ENCODE results near the gene SIRT6.
A peak's percentile ranks its signal among the peaks of the same experiment; 100 is the strongest.
"Not testable (repeated sequence)": the region's sequence is repeated elsewhere in the genome, so short reads cannot be mapped to it uniquely, and the experiment has no call there.

Gene SIRT6

DNA sequence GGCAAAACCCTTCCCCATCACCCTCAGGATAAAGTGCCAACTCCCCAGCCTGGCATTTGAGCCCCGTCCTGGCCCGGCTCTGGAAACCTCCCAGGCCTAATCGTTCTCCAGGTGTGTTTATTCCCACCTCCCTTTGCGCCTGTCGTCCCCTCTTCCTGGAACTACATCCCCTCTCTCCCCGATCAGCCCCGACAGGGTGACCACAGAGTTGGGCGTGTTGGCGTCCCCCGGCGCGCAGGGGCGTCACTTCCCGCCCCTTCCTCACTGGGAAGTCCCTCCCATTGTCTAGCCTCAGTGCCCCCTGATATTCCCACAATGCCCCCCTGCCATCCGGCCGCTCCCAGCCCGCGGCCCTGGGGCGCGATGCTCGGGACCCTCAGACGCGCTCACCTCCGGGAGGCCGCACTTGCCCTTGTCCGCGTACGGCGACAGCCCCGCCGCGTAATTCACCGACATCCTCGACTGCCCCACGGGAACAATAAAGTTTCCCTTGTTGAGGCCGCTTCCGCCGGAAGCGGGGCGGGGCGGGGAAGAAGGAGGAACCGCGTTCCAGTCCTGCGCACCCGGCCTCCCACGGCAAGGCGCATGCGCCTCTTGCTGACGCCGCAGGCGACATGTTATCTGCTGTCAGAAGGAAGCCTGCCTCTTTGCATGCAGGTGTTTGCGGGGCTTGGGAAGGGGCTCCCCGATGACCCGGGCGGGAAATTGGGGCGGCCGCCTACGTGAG, at the start of gene SIRT6, which contains the start of gene ANKRD24:
Gene SIRT6, minus strand, starts transcription at position 480 of the 727 bp plus-strand sequence. Its CDS starts 24 bp downstream, at position 456.
Gene ANKRD24, plus strand, starts transcription at position 606 of the 727 bp plus-strand sequence. CDS start 3,737 bp downstream, outside the sequence.
- peak; percentile 97 for DNase-seq (ENCODE audit: low read depth)

DNA sequence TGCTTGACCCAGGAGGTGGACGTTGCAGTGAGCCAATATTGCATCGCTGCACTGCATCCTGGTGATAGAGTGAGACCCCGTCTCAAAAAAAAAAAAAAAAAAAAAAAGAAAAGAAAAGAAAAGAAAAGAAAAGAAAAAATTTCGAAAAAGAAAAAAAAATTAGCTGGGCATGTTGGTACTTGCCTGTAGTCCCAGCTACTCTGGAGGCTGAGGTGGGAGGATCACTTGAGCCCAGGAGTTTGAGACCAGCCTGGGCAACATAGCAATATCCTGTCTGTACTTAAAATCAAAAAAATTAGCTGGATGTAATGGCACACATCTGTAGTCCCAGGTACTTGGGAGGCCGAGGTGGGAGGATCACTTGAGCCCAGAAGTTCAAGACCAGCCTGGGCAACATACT, 49.8 kb upstream of the SIRT6 start:
- not testable (repeated sequence) for DNase-seq (ENCODE audit: low read depth)

DNA sequence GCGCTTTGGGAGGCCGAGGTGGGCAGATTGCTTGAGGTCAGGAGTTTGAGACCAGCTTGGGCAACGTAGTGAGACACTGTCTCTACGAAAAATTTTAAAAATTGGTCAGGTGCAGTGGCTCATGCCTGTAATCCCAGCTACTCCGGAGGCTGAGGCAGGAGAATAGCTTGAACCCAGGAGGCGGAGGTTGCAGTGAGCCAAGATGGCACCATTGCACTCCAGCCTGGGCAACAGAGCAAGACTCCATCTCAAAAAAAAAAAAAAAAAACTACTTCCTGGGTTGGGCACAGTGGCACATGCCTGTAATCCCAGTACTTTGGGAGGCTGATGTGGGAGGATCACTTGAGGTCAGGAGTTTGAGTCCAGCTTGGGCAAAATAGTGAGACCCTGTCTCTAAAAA, 49.2 kb upstream of the SIRT6 start:
- not testable (repeated sequence) for DNase-seq (ENCODE audit: low read depth)

DNA sequence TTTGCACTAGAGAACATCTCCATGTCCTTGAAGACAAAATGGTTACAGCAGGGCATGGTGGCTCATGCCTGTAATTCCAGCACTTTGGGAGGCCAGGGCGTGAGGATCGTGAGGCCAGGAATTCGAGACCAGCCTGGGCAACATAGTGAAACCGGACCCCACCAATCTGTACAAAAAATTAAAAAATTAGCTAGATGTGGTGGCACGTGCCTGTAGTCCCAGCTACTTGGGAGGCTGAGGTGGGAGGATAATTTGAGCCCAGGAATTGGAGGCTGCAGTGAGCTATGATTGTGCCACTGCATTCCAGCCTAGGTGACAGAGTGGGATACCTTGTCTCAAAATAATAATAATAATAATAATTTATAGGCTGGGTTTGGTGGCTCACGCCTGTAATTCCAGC, 47.9 kb upstream of the SIRT6 start:
- DNase-seq (ENCODE audit: low read depth): not testable (repeated sequence)

DNA sequence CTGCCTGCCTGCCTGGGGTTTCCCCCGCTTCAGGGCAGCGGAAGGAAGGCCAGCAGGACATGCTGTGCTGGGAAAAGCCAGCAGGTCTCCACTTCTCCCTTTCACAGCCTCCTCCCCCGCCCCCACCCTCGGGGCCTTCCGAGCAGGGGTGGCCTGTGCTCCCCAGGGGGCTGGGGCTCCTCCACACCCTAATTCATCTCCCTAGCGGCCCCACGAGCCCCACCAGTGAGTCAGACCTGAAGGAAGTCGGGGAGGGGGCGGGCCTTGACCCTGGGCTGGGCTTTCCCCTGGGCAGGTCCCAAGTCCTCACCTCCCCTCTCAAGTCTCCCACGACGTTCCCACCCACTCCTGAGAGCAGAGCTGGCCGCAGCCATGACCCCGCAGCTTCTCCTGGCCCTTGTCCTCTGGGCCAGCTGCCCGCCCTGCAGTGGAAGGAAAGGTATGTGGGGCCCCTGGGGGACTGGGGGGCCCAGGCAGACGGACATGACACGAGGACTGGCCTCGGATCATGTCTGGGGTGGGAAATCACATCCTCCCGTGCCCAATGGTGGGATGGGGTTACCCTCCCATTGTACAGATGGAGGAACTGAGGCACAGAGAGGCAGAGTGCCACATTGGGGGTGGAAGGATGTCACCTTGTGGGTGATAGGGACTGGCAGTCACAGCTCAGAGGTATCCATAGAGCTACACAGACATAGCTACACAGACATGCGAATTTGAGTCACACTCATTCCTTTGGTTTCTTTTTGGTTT, 47.0 kb upstream of the SIRT6 start, which contains the start of gene EBI3:
Gene EBI3, plus strand, starts transcription at position 345 of the 753 bp plus-strand sequence. Its CDS starts 28 bp downstream, at position 373.
- DNase-seq (ENCODE audit: low read depth): no peak

DNA sequence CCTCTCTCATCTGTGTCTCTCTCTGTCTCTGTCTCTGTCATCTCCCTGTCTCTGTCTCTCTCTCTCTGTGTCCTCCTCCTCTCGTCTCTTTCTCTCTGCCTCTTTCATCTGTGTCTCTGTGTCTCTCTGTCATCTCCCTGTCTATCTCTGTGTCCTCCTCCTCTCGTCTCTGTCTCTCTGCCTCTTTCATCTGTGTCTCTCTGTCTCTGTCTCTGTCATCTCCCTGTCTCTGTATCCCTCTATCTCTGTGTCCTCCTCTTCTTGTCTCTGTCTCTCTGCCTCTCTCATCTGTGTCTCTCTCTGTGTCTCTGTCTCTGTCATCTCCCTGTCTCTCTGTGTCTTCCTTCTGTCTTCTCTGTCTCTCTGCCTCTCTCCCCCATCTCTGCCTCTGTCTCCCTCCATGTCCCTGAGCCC, 46.4 kb upstream of the SIRT6 start:
- DNase-seq (ENCODE audit: low read depth): no peak

DNA sequence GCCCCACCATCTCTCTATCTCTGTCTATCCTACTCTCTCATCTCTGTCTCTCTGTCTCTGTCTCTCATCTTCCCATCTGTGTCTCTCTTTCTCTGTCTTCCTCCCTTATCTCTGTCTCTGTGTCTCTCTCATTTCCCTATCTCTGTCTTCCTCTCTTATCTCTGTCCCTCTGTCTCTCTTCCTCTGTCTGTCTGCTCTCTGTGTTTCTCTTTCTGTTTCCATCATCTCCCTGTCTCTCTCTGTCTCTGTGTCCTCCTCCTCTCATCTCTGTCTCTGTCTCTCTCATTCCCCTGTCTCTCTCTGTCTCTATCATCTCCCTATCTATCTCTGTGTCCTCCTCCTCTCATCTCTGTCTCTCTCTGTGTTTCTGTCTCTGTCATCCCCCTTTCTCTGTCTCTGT, 45.4 kb upstream of the SIRT6 start:
- no peak for DNase-seq (ENCODE audit: low read depth)

DNA sequence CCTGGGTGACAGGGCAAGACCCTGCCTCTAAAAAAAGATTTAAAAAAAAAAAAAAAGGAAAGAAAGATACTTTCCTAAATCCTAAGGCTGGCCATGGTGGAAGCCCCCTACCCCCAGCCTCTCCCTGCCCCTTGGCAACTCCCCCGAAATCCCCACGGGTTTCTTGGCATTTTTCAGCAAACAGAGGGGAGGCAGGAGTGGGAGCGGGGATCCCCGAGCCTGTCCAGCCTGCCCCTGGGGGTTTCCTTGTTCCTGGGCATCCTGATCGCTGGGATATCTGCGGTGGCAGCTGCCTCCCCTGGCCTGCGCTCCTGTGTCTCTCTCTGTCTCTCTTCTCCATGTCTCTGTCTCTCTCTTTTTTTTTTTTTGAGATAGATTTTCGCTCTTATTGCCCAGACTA, 43.5 kb upstream of the SIRT6 start:
- no peak for DNase-seq (ENCODE audit: low read depth)

DNA sequence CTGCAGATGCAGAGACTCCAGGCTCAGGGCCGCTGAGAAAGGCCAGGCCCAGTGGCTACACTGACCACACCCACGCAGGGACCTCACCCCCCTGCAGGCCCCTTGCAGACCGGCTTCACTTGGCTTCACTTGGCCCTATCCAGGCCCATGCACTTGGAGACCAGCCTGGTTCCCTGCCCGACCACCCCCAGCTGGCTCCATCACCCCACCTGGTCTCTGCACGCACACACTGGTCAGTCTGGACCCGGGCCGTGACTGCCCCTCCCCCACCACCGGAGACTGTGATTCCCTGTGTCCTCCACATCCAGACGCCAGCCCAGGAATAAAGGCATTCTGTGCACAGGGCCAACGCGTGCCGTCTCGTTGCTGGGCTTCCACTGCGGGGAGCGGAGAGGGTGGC, 42.1 kb upstream of the SIRT6 start:
- no peak for DNase-seq (ENCODE audit: low read depth)

DNA sequence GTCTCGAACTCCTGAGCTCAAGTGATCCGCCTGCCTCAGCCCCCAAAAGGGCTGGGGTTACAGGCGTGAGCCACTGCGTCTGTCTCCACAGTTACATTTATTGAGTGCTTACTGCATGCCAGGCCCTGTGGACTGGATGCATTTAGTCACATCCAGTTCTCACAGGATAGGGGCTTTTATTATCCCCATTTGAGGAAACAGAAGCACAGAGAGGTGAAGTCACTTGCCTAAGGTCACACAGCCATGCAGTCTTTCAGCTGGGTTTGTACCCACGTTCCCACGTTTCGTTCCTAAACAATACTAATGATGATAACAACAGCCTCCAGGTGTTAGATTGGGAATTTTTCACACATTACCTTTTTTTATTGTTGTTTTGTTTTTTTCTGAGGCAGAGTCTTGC, 37.8 kb upstream of the SIRT6 start:
- DNase-seq (ENCODE audit: low read depth): no peak

DNA sequence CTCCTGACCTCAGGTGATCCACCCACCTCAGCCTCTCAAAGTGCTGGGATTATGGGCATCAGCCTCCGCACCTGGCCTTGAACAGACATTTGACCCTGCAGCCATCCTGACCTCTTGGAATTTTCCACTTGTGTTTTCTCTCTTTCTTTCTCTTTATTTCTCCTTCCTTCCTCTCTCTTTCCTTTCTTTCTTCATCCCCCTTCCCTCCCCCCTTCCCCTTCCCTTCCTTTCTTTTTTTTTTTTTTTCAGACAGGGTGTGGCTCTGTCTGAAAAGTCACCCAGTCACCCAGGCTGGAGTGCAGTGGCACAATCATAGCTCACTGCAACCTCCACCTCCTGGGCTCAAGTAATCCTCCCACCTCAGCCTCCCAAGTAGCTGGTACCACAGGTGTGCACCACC, 36.2 kb upstream of the SIRT6 start:
- not testable (repeated sequence) for DNase-seq (ENCODE audit: low read depth)

DNA sequence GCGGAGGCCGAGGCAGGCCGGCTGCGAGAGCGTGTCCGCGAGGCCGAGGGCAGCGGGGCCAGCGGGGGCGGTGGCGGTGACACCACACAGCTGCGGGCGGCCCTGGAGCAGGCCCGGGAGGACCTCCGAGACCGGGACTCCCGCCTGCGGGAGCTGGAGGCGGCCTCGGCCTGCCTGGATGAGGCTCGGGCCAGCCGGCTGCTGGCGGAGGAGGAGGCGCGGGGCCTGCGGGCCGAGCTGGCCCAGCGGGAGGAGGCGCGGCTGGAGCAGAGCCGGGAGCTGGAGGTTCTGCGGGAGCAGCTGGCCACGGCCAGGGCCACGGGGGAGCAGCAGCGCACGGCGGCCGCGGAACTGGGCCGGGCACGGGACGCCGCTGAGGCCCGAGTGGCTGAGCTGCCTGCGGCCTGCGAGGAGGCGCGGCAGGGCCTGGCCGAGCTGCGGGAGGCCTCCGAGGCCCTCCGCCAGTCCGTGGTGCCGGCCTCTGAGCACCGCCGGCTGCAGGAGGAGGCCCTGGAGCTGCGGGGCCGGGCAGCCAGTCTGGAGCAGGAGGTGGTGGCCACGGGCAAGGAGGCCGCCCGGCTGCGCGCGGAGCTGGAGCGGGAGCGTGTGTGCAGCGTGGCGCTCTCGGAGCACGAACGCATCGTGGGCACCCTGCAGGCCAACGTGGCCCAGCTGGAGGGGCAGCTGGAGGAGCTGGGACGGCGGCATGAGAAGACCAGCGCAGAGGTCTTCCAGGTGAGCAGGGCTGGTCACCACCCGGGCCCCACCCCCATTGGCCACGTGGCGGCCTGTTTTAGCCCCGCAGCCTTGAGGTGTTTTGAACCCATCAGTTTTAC, 35.3 kb upstream of the SIRT6 start:
- DNase-seq (ENCODE audit: low read depth): no peak

DNA sequence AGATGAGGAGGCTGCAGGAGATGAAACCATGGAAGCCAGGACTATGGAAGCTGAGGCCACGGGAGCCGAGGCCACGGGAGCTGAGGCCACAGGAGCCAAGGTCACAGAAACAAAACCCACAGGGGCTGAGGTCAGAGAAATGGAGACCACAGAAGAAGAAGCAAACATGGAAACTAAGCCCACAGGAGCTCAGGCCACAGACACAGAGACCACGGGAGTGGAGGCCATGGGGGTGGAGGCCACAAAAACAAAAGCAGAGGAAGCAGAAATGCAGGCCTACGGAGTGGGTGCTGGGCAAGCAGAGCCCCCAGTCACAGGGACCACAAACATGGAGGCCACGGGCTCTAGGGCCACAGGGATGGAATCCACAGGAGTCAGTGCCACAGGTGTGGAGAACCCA, 34.5 kb upstream of the SIRT6 start:
- DNase-seq (ENCODE audit: low read depth): no peak

DNA sequence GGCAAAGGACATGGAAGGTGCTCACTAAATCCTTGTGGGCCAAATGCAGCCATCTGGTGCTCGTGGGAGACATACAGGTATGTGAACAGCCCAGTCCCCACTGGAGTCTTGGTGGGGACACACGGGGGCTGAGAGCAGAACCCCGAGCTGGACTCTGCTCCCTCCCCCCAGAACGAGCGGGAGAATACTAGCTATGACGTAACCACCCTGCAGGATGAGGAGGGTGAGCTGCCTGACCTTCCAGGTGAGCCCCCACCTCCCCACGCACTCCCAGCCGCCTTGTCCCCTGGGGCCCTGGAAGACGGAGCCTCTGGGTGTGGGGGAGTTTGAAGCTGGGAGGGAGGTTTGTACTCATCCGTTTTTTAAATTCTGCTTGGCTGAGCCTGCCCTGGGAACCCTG, 33.4 kb upstream of the SIRT6 start:
- no peak for DNase-seq (ENCODE audit: low read depth)

DNA sequence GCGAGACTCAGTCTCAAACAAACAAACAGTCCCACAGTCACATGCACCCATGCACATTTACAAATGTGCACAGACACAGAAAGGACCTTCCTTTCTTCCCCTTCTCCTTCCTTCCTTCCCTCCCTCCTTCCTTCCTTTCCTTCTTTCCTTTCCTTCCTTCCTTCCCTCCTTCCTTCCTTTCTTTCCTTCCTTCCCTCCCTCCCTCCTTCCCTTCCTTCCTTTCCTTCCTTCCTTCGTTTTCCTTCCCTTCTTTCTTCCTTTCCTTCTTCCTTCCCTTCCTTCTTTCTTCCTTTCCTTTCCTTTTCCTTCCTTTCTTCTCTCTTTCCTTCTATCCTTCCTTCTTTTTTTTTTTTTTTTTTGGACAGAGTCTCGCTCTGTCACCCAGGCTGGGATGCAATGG, 30.8 kb upstream of the SIRT6 start:
- DNase-seq (ENCODE audit: low read depth): no peak

DNA sequence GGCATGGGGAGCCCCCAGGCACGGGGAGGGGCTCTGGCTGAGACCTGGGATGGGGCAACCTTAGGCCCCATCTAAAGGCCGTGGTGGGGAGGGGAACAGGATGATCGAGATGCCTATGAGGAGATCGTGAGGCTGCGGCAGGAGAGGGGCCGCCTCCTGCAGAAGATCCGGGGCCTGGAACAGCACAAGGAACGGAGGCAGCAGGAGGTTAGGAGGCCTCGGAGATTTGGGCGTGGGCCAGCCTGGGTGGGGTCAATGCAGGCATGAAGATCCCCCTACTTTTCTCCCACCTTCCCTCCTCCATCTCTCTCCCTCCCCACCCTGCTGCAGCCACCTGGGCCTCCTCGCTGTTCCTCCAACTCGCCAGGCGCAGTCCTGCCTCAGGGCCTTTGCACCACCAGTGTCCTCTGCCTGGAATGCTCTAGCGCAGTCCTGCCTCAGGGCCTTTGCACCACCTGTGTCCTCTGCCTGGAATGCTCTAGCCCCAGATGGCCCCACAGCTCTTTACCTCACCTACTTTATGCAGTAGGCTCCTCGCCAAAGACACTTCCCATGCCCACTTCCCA, 27.9 kb upstream of the SIRT6 start:
- no peak for DNase-seq (ENCODE audit: low read depth)

DNA sequence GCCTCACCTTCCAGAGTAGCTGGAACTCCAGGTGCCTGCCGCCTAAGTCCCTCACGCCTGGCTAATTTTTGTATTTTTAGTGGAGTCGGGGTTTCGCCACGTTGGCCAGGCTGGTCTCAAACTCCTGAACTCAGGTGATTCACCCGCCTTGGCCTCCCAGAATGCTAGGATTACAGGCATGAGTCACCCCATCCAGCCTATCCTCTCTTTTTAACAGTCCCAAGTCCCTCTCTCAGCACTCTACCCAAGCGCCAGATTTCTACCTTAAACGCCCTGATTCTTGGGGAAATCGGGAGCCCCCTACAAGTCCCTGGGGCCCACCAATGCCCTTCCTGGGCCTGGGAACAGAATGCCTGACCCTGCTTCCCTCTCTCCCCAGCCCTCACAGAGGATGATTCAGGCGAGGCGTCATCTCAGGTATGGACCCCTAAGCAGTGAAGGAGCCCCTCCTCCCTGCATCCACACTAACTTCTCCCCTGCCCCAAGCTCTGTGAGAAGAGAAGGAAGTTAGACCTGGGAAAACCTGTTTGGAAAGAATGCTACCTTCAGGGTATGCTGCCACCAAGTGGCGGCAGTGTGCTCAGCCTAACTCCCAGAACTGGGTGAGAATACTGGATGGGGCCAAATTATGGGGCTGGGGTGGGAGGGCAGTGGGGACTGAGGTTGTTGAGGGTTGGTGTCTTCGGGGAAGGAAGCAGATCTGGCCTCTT, 26.2 kb upstream of the SIRT6 start:
- no peak for DNase-seq (ENCODE audit: low read depth)

DNA sequence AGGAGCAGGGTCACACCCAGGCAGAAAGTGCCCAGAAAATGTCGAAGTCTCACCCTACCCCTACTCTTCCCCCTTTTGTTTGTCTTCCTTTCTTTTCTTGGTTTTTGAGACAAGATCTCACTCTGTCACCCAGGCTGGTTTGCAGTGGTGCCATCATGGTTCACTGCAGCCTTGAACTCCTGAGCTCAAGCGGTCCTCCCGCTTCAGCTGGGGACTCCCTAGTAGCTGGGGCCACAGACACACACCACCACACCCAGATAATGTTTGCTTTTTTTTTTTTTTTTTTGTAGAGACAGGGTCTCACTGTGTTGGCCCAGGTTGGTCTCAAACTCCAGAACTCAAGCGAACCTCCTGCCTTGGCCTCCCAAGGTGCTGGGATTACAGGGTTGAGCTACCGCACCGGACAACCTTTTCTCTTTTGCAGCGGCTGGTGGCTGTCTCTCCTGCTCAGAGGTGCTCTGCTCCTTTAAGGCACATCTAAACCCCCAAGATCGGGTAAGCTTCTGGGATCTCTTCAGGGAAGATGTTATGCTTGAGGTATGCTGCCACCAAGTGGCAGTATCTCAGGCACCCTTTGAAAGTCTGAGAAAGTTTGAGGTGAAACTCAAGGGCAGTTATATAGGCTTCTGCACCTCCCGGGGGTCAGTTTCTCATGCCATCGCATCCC, 24.6 kb upstream of the SIRT6 start:
- DNase-seq (ENCODE audit: low read depth): no peak

DNA sequence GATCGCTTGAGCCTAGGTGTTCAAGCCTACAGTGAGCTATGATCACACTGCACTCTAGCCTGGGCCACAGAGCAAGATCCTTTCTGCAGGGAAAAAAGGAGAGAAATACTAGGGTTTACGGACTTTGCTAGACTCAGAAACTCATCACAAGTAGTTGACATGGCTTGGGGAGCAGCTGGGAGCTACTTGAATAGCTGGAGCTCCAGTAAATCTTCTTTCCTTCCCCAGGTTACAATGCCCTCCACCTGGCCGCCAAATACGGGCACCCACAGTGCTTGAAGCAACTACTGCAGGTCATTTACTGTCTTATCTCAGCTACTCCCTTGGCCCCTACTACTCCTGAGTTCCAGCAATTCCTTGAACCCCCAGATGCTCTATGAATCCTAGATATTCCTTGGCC, 19.4 kb upstream of the SIRT6 start:
- no peak for DNase-seq (ENCODE audit: low read depth)

DNA sequence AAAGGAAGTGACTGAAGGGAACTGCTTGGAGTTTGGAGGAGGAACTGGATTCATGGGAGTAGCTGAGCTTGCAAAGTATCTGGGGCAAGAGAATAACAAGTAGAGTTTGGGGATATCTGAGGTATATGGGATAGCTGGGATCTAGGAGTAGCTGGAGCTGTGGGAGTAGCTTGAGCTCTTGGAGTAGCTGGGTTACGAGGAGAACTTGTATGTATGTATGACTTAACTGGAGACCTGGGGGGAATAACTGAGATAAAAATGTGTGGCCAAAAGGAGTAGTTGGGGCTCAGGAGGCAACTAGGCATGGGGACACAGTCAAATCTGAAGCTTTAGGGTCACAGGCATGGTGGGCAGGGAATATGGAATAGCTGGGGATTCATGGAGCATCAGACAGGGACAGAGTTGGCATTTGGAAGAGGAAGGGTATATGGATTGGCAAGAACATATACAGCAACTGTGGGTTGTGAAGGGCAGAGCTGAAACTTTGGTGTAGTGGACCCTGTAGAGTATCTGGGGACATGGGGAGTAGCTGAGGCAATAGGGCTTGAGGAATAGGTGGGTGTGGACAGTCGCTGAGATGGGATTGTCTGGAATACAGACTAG, 18.7 kb upstream of the SIRT6 start:
- no peak for DNase-seq (ENCODE audit: low read depth)
